H1 (cell line): ENCODE measurements around the gene DAPK2. TPM values are rescaled to one million over a fixed set of nuclear protein-coding genes. Genes with fewer than 3 reads are reported as not detected.

Experiments
- CTCF ChIA-PET: fragments of 300-600 bp; sonication (Branson Sonifier 250); formaldehyde crosslinking; loops from one replicate; lab custom pipeline; 2021; ENCODE audit not compliant: partially characterized antibody; lab: Charles Lee
- POLR2A ChIA-PET: fragments of 300-600 bp; sonication (Branson Sonifier 250); formaldehyde crosslinking; loops from one replicate; lab custom pipeline; 2021; ENCODE audit warnings: inconsistent platforms; ENCODE audit not compliant: partially characterized antibody; lab: Charles Lee
- DNase-seq, 2 experiments: peaks; one replicate each; pipeline versions ENCODE4 v3.0.0 to v3.0.0-alpha.2; 2010 to 2022; ENCODE audit warnings: low spot score in 2 of 2, low read depth in 1 of 2, mixed read lengths in 1 of 2
- FAIRE-seq: peaks from 2 replicates; lab custom pipeline; 2011; peaks lifted over from hg19 to GRCh38; lab: Jason Lieb, UNC
- H2AFZ ChIP-seq: 2 replicates; pipeline ENCODE4 v1.8.1; 2012; ENCODE audit warnings: low read length, inconsistent platforms
- H2AK5ac ChIP-seq: 2 replicates; pipeline ENCODE4 v1.6.1; 2013; ENCODE audit warnings: low read depth, low read length
- H2BK120ac ChIP-seq: replicated peaks from 2 replicates; pipeline ENCODE3; 2013; ENCODE audit warnings: low read depth, low read length, inconsistent platforms
- H2BK12ac ChIP-seq: 2 replicates; pipeline ENCODE4 v1.6.1; 2013; ENCODE audit warnings: low read depth, low read length
- H2BK15ac ChIP-seq: 2 replicates; pipeline ENCODE4 v1.6.1; 2013; ENCODE audit warnings: low read length
- H2BK20ac ChIP-seq: 2 replicates; pipeline ENCODE4 v1.6.1; 2013; ENCODE audit warnings: low read length
- H2BK5ac ChIP-seq: 2 replicates; pipeline ENCODE4 v1.6.1; 2013; ENCODE audit warnings: low read depth, low read length
- H3K14ac ChIP-seq: 2 replicates; pipeline ENCODE4 v1.6.1; 2013; ENCODE audit warnings: inconsistent platforms; ENCODE audit not compliant: insufficient read length
- H3K18ac ChIP-seq: 2 replicates; pipeline ENCODE4 v1.6.1; 2013; ENCODE audit warnings: low read length; ENCODE audit errors: extremely low read depth
- H3K23ac ChIP-seq: 2 replicates; pipeline ENCODE4 v1.6.1; 2013; ENCODE audit warnings: inconsistent platforms; ENCODE audit not compliant: insufficient read length
- H3K23me2 ChIP-seq: 2 replicates; pipeline ENCODE4 v1.6.1; 2013; ENCODE audit warnings: low read depth, low read length
- H3K27ac ChIP-seq: 2 replicates; pipeline ENCODE4 v1.6.1; 2011; ENCODE audit warnings: low read depth, low read length, inconsistent platforms
- H3K27me3 ChIP-seq, 4 experiments: replicated peaks in 1 of 4; 1 replicate in 1 of 4; 2 replicates in 3 of 4; pipeline versions ENCODE4 v1.6.1 to v1.8.1; 2011 to 2013; ENCODE audit warnings: low read length in 3 of 4, mild to moderate bottlenecking in 3 of 4, inconsistent platforms in 2 of 4, mixed read lengths in 2 of 4, moderate library complexity in 1 of 4; ENCODE audit not compliant: control insufficient read depth in 3 of 4, insufficient read depth in 3 of 4; ENCODE audit errors: extremely low read depth in 1 of 4
- H3K36me3 ChIP-seq, 4 experiments: 2 replicates each; pipeline versions ENCODE4 v1.6.1 to v1.8.1; 2011 to 2013; ENCODE audit warnings: mild to moderate bottlenecking in 4 of 4, low read length in 3 of 4, moderate library complexity in 2 of 4, control low read depth in 1 of 4, inconsistent platforms in 1 of 4; ENCODE audit not compliant: insufficient read depth in 4 of 4, control insufficient read depth in 2 of 4
- H3K4ac ChIP-seq: replicated peaks from 2 replicates; pipeline ENCODE3; 2013; ENCODE audit warnings: low read length, low read depth, mixed read lengths, inconsistent platforms; ENCODE audit not compliant: insufficient read length
- H3K4me1 ChIP-seq, 4 experiments: replicated peaks in 1 of 4; 1 replicate in 1 of 4; 2 replicates in 3 of 4; pipeline versions ENCODE4 v1.6.1 to v1.8.1; 2011 to 2013; ENCODE audit warnings: low read length in 3 of 4, inconsistent platforms in 2 of 4, mixed read lengths in 1 of 4; ENCODE audit not compliant: insufficient read depth in 4 of 4, control insufficient read depth in 3 of 4
- H3K4me2 ChIP-seq, 2 experiments: 2 replicates each; pipeline versions ENCODE4 v1.6.1 to v1.8.1; 2011 to 2013; ENCODE audit warnings: low read depth in 2 of 2, low read length in 2 of 2, control low read depth in 1 of 2, inconsistent platforms in 1 of 2, mild to moderate bottlenecking in 1 of 2; ENCODE audit not compliant: insufficient read depth in 1 of 2
- H3K4me3 ChIP-seq, 4 experiments: fragments of 200-600, 300-600 bp in 1 of 4; sonication (generic), shearing (Covaris generic), sonication (Bioruptor Twin) in 1 of 4; 2 replicates each; pipeline versions ENCODE4 v1.5.1 to v1.8.1; 2011 to 2016; ENCODE audit warnings: low read length in 4 of 4, low read depth in 3 of 4, control low read depth in 2 of 4, inconsistent platforms in 2 of 4, mild to moderate bottlenecking in 2 of 4, mixed read lengths in 1 of 4, moderate library complexity in 1 of 4; ENCODE audit not compliant: insufficient read depth in 2 of 4; ENCODE audit errors: extremely low read depth in 1 of 4
- H3K56ac ChIP-seq: replicated peaks from 2 replicates; pipeline ENCODE3; 2013; ENCODE audit warnings: low read depth, mild to moderate bottlenecking, mixed read lengths, low read length, inconsistent platforms; ENCODE audit not compliant: insufficient read length
- H3K79me1 ChIP-seq: 2 replicates; pipeline ENCODE4 v1.6.1; 2013; ENCODE audit warnings: low read depth, low read length, control low read depth
- H3K79me2 ChIP-seq, 2 experiments: 2 replicates each; pipeline versions ENCODE4 v1.6.1 to v1.8.1; 2012 to 2013; ENCODE audit warnings: low read length in 2 of 2, mild to moderate bottlenecking in 2 of 2, inconsistent platforms in 1 of 2; ENCODE audit not compliant: insufficient read depth in 2 of 2, control insufficient read depth in 1 of 2
- H3K9ac ChIP-seq, 4 experiments: replicated peaks in 1 of 4; 1 replicate in 1 of 4; 2 replicates in 3 of 4; pipeline versions ENCODE4 v1.6.1 to v1.8.1; 2011 to 2013; ENCODE audit warnings: low read depth in 3 of 4, low read length in 3 of 4, control low read depth in 2 of 4, mild to moderate bottlenecking in 2 of 4, moderate library complexity in 2 of 4, inconsistent platforms in 1 of 4; ENCODE audit errors: extremely low read depth in 1 of 4
- H3K9me3 ChIP-seq, 2 experiments: 2 replicates each; pipeline versions ENCODE4 v1.6.1 to v1.8.1; 2012 to 2013; ENCODE audit warnings: mild to moderate bottlenecking in 2 of 2, moderate library complexity in 2 of 2, control low read depth in 1 of 2, inconsistent platforms in 1 of 2, low read depth in 1 of 2, low read length in 1 of 2, mixed read lengths in 1 of 2; ENCODE audit not compliant: insufficient read depth in 2 of 2
- H4K20me1 ChIP-seq, 2 experiments: replicated peaks in 1 of 2; 2 replicates each; pipeline versions ENCODE3 to v1.8.1; 2011 to 2013; ENCODE audit warnings: inconsistent platforms in 2 of 2, low read length in 2 of 2, mild to moderate bottlenecking in 1 of 2; ENCODE audit not compliant: insufficient read depth in 2 of 2, control insufficient read depth in 1 of 2
- H4K5ac ChIP-seq: 2 replicates; pipeline ENCODE4 v1.6.1; 2013; ENCODE audit warnings: low read length, low read depth, mixed read lengths, inconsistent platforms; ENCODE audit not compliant: insufficient read length
- H4K8ac ChIP-seq: 2 replicates; pipeline ENCODE4 v1.8.0; 2013; ENCODE audit warnings: mild to moderate bottlenecking, moderate library complexity, low read length, inconsistent platforms; ENCODE audit not compliant: insufficient read depth; ENCODE audit errors: extremely low read depth
- H4K91ac ChIP-seq: replicated peaks from 2 replicates; pipeline ENCODE3; 2013; ENCODE audit warnings: low read length, mixed read lengths, inconsistent platforms; ENCODE audit not compliant: insufficient read length
- CHD1 ChIP-seq: IDR thresholded peaks from 2 replicates; pipeline ENCODE4 v1.6.1; 2012; ENCODE audit warnings: low read depth, low read length, improper control_type of control experiment
- TAF7 ChIP-seq: optimal IDR thresholded peaks from 2 replicates; pipeline ENCODE3; 2011; ENCODE audit warnings: low read depth, mild to moderate bottlenecking, inconsistent platforms, low read length, moderate library complexity, borderline replicate concordance
- WGBS, 2 experiments: shearing (Covaris generic) in 1 of 2; methylation state at CpG; one replicate each; pipeline versions ENCODE4 v1.1.6 to v1.1.7; 2013 to 2015; ENCODE audit warnings: low lambda C conversion rate in 2 of 2, mixed read lengths in 2 of 2, inconsistent platforms in 1 of 2, low coverage in 1 of 2, missing lambda C conversion rate in 1 of 2; ENCODE audit not compliant: insufficient replicate concordance in 2 of 2, insufficient coverage in 1 of 2, insufficient read length in 1 of 2; ENCODE audit errors: extremely low coverage in 1 of 2, missing lambda C conversion rate in 1 of 2; 5-methylcytosine and 5-hydroxymethylcytosine counted together
- polyA plus RNA-seq, 7 experiments: library from polyadenylated mRNA; depleted of rRNA in 3 of 7; stranded (reverse) in 5 of 7; unstranded in 2 of 7; fragments of >200 nt in 5 of 7; fragments of 200-250 nt in 2 of 7; gene quantifications; 1 replicate in 5 of 7; 2 replicates in 1 of 7; 4 replicates in 1 of 7; pipeline versions ENCODE4 v1.2.1 to v1.2.3, GENCODE V29; 2011 to 2013; ENCODE audit warnings: missing spikeins in 2 of 7, mixed read lengths in 2 of 7
- total RNA-seq: library from RNA; stranded (reverse); fragmentation: NEBNext Ultra II Directional; extraction: Animal tissue kit (Norgen Biotek cat#: 25700); gene quantifications from 2 replicates; pipeline ENCODE4 v1.2.1, GENCODE V29; 2021

DAPK2 gene
- total and polyA plus RNA-seq, 2 of the 8 experiments (the other 6 are each of a cell fraction or from before 2014, with no cell fraction given), result 1.8 to 2.9 TPM

DNA sequence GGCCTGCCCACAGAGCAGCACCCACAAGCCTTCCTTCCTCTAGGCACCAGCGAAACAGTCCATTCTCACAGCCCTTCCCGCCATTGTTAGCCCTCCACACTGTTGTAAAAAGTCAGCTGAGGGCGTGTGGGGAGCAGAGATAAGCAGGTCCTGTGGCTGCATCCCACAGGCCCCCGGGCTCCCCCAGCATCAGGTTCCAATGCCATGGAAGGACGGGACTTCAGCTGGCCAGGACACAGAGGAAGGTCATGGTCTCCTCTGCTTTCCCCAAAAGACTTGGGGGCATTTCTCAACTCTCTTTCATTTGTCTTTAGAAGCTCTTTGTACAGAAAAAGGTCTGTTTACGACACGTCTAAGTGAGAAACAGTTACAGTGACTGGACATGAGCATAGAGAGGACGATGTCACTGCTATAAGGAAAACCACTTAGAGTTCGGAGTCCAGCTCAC lies 127.4 kb downstream of the DAPK2 start:
- no peak overlapping the region for H3K4me2 ChIP-seq
- no peak overlapping the region for H4K5ac ChIP-seq
- H3K9ac ChIP-seq, result no peak overlapping the region
- no peak overlapping the region for H2BK15ac ChIP-seq
- H3K56ac ChIP-seq, result no peak overlapping the region
- no peak overlapping the region for H4K8ac ChIP-seq
- H3K14ac ChIP-seq, result no peak overlapping the region
- no peak for TF ChIP-seq TAF7
- TF ChIP-seq CHD1, result no peak
- no peak overlapping the region for H2AK5ac ChIP-seq
- H3K4me1 ChIP-seq, result peaks cover 0 to 14% (median 7%) of the 10 kb centered on the region in 4 experiments; a peak in 5 of 7 replicates
- CTCF ChIA-PET, result interaction anchor here (0.6 to 6.8 kb wide), 4 partner anchors 25 to 87 kb away, joined by 3 to 72 read pairs (median 5); no protein-coding TSS in a partner anchor
- no peaks in the 10 kb centered on the region for H3K27me3 ChIP-seq
- H3K4ac ChIP-seq, result no peak overlapping the region
- 79% methylated on average over 9 of the region's 9 CpGs; no CpG with 5 or more reads in 1 of the 2 experiments for WGBS, 2 experiments
- no peak overlapping the region for H3K4me3 ChIP-seq
- no peaks in the 10 kb centered on the region for H3K79me1 ChIP-seq
- H2BK120ac ChIP-seq, result no peak overlapping the region
- no peak for FAIRE-seq
- no peak overlapping the region for H4K91ac ChIP-seq
- H3K79me2 ChIP-seq, result no peaks in the 10 kb centered on the region
- no peaks in the 10 kb centered on the region for H3K9me3 ChIP-seq
- H3K27ac ChIP-seq, result no peak overlapping the region
- no peak overlapping the region for H3K18ac ChIP-seq
- no peaks in the 10 kb centered on the region for H4K20me1 ChIP-seq
- POLR2A ChIA-PET, result no interaction called here
- H3K36me3 ChIP-seq, result no peaks in the 10 kb centered on the region
- no peak overlapping the region for H2AFZ ChIP-seq
- H3K23me2 ChIP-seq, result no peaks in the 10 kb centered on the region
- H2BK5ac ChIP-seq, result no peak overlapping the region
- DNase-seq, result no peak
- no peak overlapping the region for H2BK20ac ChIP-seq
- H2BK12ac ChIP-seq, result no peak overlapping the region
- H3K23ac ChIP-seq, result no peak overlapping the region
